ENCODE results near the gene GPR35. TPM values are rescaled to one million over a fixed set of nuclear protein-coding genes. Genes with fewer than 3 reads are reported as not detected.

Gene GPR35
- total and polyA plus RNA-seq, 2 donors (not counting 3 experiments of a cell fraction or from before 2014, with no cell fraction given): 0.18 to 0.33 TPM

- Histone ChIP-seq H3K79me2 (ENCODE audit: control insufficient read depth, insufficient read depth, low read length) (no peaks in the 10 kb centered on the region), H3K9ac (replicated peaks; ENCODE audit: extremely low read depth, insufficient read depth, low read length) (no peak overlapping the region), H3K36me3 (ENCODE audit: control insufficient read depth in 2 of 2, extremely low read depth in 1 of 2, insufficient read depth in 2 of 2, low read length in 2 of 2) (peaks cover 0 to 8% of the 10 kb centered on the region in 2 experiments), H2AFZ (ENCODE audit: low read depth, low read length) (no peak overlapping the region), H3K27ac (ENCODE audit: insufficient read depth, low read depth, low read length) (no peak overlapping the region), H3K27me3 (ENCODE audit: control insufficient read depth in 2 of 2, insufficient read depth in 2 of 2, low read length in 2 of 2) (no peaks in the 10 kb centered on the region), H3K4me3 (replicated peaks in 1 of 3; ENCODE audit: insufficient read depth in 1 of 3, low read depth in 1 of 3, low read length in 3 of 3) (no peak overlapping the region), H4K20me1 (replicated peaks; ENCODE audit: control insufficient read depth, extremely low read depth, insufficient read depth, low read length) (no peaks in the 10 kb centered on the region), H3K4me2 (ENCODE audit: insufficient read depth, low read length) (no peak overlapping the region), H3K9me1 (replicated peaks; ENCODE audit: control insufficient read depth, extremely low read depth, insufficient read depth, low read length) (no peaks in the 10 kb centered on the region), H3K4me1 (ENCODE audit: control insufficient read depth, extremely low read depth, insufficient read depth, low read length) (peaks cover 2% of the 10 kb centered on the region), H3K9me3 (replicated peaks; ENCODE audit: control insufficient read depth, insufficient read depth, low read length) (no peaks in the 10 kb centered on the region)
- DNase-seq (ENCODE audit: low read depth, low spot score) (no peak), FAIRE-seq (no peak)
- CTCF ChIA-PET: no interaction called here
- intact Hi-C loops (cut with micrococcal nuclease): loop anchor here (5.0 kb wide), 1 partner anchor 311 kb away; no protein-coding TSS in a partner anchor
- BruUV-seq (replicated peaks): no TSS peak
- POLR2A ChIA-PET: no interaction called here
- dilution Hi-C loops (cut with MboI; ENCODE audit: extremely low pct_ligation_motif_present, low sequenced_read_pairs): no loop called here
- no peak for TF ChIP-seq CTCF (IDR thresholded peaks at IDR 0.05; ENCODE audit: extremely low read depth in 1 of 2, insufficient read depth in 1 of 2, low read depth in 1 of 2, low read length in 2 of 2)
- TF ChIP-seq JUN (IDR thresholded peaks at IDR 0.05; ENCODE audit: borderline replicate concordance, insufficient read depth, insufficient read length, low read depth): no peak
- TF ChIP-seq GATA2 (IDR thresholded peaks at IDR 0.05; ENCODE audit: insufficient read depth, insufficient read length, low read depth, low read length): no peak
- no peak for TF ChIP-seq MYC (IDR thresholded peaks at IDR 0.05; ENCODE audit: low read depth, low read length)
- TF ChIP-seq EZH2 (IDR thresholded peaks at IDR 0.05; ENCODE audit: borderline replicate concordance, low read depth, low read length, severe bottlenecking): no peak
- no peak for TF ChIP-seq POLR2A (IDR thresholded peaks at IDR 0.05; ENCODE audit: low read depth, low read length)
These were observed 23.5 kb upstream of the GPR35 start for GRCh38 chr2:240601831-240602160.

Measured in endothelial cell of umbilical vein (primary cell).